Measurements from ENCODE around the gene SMDT1.
"Not testable (repeated sequence)": the region's sequence is repeated elsewhere in the genome, so short reads cannot be mapped to it uniquely, and the experiment has no call there.

Gene SMDT1

GRCh38 chr22:42115420-42115830 is 35.9 kb downstream of the SMDT1 start:
- not testable (repeated sequence) for DNase-seq

GRCh38 chr22:42116848-42117424 is 37.4 kb downstream of the SMDT1 start:
- DNase-seq, result no peak

- peak; percentile 41 to 46 for DNase-seq
These were observed 40.9 kb downstream of the SMDT1 start for GRCh38 chr22:42120231-42121021.

- not testable (repeated sequence) for DNase-seq
These were observed 44.0 kb downstream of the SMDT1 start for GRCh38 chr22:42123529-42123928.

GRCh38 chr22:42127606-42128005 is 48.1 kb downstream of the SMDT1 start:
- no peak for DNase-seq

- DNase-seq, result not testable (repeated sequence)
These were observed 48.5 kb downstream of the SMDT1 start for GRCh38 chr22:42128007-42128406.

GRCh38 chr22:42128776-42129694 is 49.5 kb downstream of the SMDT1 start:
- DNase-seq, result peak in 1 of 2 donors; percentile 42

GRCh38 chr22:42130182-42130581 is 50.7 kb downstream of the SMDT1 start:
- not testable (repeated sequence) for DNase-seq

- not testable (repeated sequence) for DNase-seq
These were observed 51.3 kb downstream of the SMDT1 start, which contains the start of gene CYP2D6 for GRCh38 chr22:42130639-42131431. Gene CYP2D6 (minus strand): TSS chr22:42130810. CDS start chr22:42130791, 19 bp downstream.

- no peak for DNase-seq
These were observed 52.1 kb downstream of the SMDT1 start for GRCh38 chr22:42131562-42131961.

GRCh38 chr22:42132457-42132856 is 53.0 kb downstream of the SMDT1 start:
- DNase-seq, result no peak

All from stimulated activated CD4-positive, alpha-beta T cell treated with anti-CD3 and anti-CD28 coated beads, Interleukin-2, amount 100 ng/mL, for 24 hours (primary cell).